WERI-Rb-1 (cell line): ENCODE measurements around the gene ACTL7B.

ENCODE experiments used
- DNase-seq: peaks from one replicate; pipeline ENCODE4 v3.0.0-alpha.2; 2020
- H3K27ac ChIP-seq: fragments of 250-450 bp; sonication (Bioruptor Pico); 2 replicates; pipeline ENCODE4 v1.5.1; 2020; ENCODE audit warnings: mild to moderate bottlenecking, moderate library complexity
- H3K27me3 ChIP-seq: fragments of 250-450 bp; sonication (Bioruptor Pico); 2 replicates; pipeline ENCODE4 v1.5.1; 2021; ENCODE audit warnings: mild to moderate bottlenecking, low read depth, moderate library complexity; ENCODE audit not compliant: insufficient read depth, severe bottlenecking
- H3K36me3 ChIP-seq: fragments of 250-450 bp; sonication (Bioruptor Pico); 2 replicates; pipeline ENCODE4 v1.5.1; 2020; ENCODE audit warnings: mild to moderate bottlenecking, moderate library complexity
- H3K4me3 ChIP-seq: 2 replicates; pipeline ENCODE4 v1.5.1; 2011; ENCODE audit warnings: low read depth, mild to moderate bottlenecking, control low read depth, low read length
- H3K9me3 ChIP-seq: fragments of 250-450 bp; sonication (Bioruptor Pico); 2 replicates; pipeline ENCODE4 v1.5.1; 2021; ENCODE audit warnings: mild to moderate bottlenecking, moderate library complexity; ENCODE audit not compliant: severe bottlenecking
- CTCF ChIP-seq: IDR thresholded peaks from 2 replicates; pipeline ENCODE4 v1.5.1; 2011; ENCODE audit warnings: low read depth, mild to moderate bottlenecking, control low read depth, inconsistent platforms, low read length

Gene ACTL7B

GRCh38 chr9:108860764-108861163 lies 5.0 kb upstream of the ACTL7B start:
- peaks cover 5% of the 10 kb centered on the region for H3K9me3 ChIP-seq
- no peaks in the 10 kb centered on the region for H3K36me3 ChIP-seq
- no peak overlapping the region for H3K27ac ChIP-seq
- no peak for TF ChIP-seq CTCF
- DNase-seq = no peak
- H3K27me3 ChIP-seq = no peaks in the 10 kb centered on the region
- H3K4me3 ChIP-seq = no peak overlapping the region

- TF ChIP-seq CTCF = no peak
- H3K27ac ChIP-seq = no peak overlapping the region
- no peaks in the 10 kb centered on the region for H3K36me3 ChIP-seq
- peaks cover 5% of the 10 kb centered on the region for H3K9me3 ChIP-seq
- no peak overlapping the region for H3K4me3 ChIP-seq
- no peaks in the 10 kb centered on the region for H3K27me3 ChIP-seq
- no peak for DNase-seq
Observed at GRCh38 chr9:108860354-108860753, 4.6 kb upstream of the ACTL7B start.

GRCh38 chr9:108859459-108860114 lies 3.8 kb upstream of the ACTL7B start:
- no peak for DNase-seq
- H3K4me3 ChIP-seq = no peak overlapping the region
- no peak overlapping the region for H3K27ac ChIP-seq
- H3K9me3 ChIP-seq = peaks cover 5% of the 10 kb centered on the region
- H3K36me3 ChIP-seq = no peaks in the 10 kb centered on the region
- no peak for TF ChIP-seq CTCF
- H3K27me3 ChIP-seq = no peaks in the 10 kb centered on the region

GRCh38 chr9:108857572-108857971 lies 1.8 kb upstream of the ACTL7B start:
- no peak overlapping the region for H3K27ac ChIP-seq
- TF ChIP-seq CTCF = no peak

GRCh38 chr9:108855529-108855886 lies 278 bp downstream of the ACTL7B start:
- Histone ChIP-seq H3K27ac (no peak overlapping the region), H3K27me3 (no peaks in the 10 kb centered on the region), H3K36me3 (no peaks in the 10 kb centered on the region), H3K4me3 (no peak overlapping the region), H3K9me3 (no peaks in the 10 kb centered on the region)
- DNase-seq = no peak
- no peak for TF ChIP-seq CTCF

More at GRCh38 chr9:108857572-108857971, 1.8 kb upstream of the ACTL7B start:
- no peak overlapping the region for H3K4me3 ChIP-seq
- no peaks in the 10 kb centered on the region for H3K27me3 ChIP-seq
- no peaks in the 10 kb centered on the region for H3K36me3 ChIP-seq
- peaks cover 4% of the 10 kb centered on the region for H3K9me3 ChIP-seq
- DNase-seq = no peak
